ENCODE results near the gene NLK.

The NLK gene

DNA sequence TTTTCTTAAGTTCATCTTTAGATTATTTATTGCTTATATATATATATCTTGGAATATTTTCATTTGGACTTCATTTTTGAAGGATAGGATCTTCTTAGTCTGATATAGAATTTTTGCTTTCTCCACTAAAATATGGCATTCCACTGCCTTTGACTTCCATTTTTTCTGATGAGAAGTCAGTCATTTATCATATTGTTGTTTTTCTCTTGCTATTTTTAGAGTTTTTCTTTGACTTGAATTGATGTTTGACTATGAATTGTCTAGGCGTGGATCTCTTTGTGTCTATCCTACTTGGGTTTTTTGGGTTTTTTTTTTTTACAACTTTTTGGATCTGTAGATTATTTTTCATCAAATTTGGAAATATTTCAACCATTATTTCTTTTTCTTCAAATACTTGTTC lies 67.7 kb downstream of the NLK start:
- no peak for DNase-seq (ENCODE audit: low read depth in 2 of 2, low spot score in 1 of 2)

DNA sequence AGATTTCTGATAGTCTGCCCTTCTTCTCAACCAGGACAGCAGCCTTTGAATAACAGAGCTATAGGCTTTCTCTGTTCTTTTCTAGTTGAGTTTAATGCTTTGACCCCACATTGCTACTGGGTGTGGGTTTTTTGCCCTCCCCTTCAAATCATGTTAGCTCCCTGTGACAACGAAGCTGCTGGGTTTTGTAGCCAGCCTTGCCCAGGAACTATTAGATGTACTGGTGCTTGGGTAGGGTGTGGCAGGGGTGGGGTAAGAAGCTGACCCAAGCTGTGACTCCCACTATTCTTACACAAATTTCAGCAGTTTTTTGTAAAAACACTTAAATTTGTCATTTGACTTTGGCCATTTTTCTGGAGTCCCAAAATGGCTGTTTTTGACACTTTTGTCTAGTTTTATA lies 69.7 kb downstream of the NLK start:
- DNase-seq (ENCODE audit: low read depth in 2 of 2, low spot score in 1 of 2), result no peak

GRCh38 chr17:28112606-28113005 lies 70.1 kb downstream of the NLK start:
- DNase-seq (ENCODE audit: low read depth in 2 of 2, low spot score in 1 of 2), result no peak

- no peak for DNase-seq (ENCODE audit: low read depth in 2 of 2, low spot score in 1 of 2)
These were observed 70.8 kb downstream of the NLK start for GRCh38 chr17:28113269-28113668.

DNA sequence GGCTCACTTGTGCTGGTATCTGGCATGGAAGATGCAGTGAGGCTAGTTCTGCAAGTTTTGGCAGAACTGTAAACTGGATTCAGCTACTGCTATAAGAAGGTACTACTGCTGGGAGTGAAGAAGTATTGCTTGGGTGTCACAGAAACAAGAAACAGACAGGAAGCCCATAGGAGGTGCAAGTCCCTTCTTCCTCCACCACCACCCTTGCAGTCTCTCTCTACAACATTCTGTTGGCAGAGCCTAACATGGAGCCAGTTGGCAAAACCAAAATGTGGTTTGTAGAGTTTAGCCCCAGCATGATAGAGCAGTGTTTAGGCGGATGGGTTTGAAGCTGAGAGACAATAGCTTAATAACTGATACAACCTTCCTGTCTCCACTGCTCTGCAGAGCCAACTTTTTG lies 72.6 kb downstream of the NLK start:
- no peak for DNase-seq (ENCODE audit: low read depth in 2 of 2, low spot score in 1 of 2)

- no peak for DNase-seq (ENCODE audit: low read depth in 2 of 2, low spot score in 1 of 2)
These were observed 74.8 kb downstream of the NLK start for GRCh38 chr17:28117304-28117703.

- no peak for DNase-seq (ENCODE audit: low read depth in 2 of 2, low spot score in 1 of 2)
These were observed 75.9 kb downstream of the NLK start for GRCh38 chr17:28118362-28118761.

DNA sequence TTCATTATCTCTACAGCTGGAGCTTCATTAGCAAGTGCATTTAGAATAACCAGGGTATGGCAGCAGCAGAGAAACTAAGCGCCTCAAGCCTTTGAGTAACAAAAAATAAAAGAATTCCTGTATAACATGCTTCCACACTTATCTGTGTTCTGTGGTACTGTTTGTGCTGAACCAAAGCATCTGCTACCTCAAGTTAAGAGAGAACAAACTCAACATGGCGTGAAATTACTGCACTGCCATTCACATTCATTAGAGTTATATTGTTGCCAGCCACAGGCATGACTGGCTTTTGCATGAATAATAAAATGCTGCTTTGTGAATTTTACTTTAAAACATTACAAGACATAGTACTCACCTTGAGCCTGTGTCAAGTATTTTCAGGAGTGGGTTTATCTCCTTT lies 76.6 kb downstream of the NLK start:
- no peak for DNase-seq (ENCODE audit: low read depth in 2 of 2, low spot score in 1 of 2)

GRCh38 chr17:28119560-28119959 lies 77.1 kb downstream of the NLK start:
- DNase-seq (ENCODE audit: low read depth in 2 of 2, low spot score in 1 of 2), result no peak

DNA sequence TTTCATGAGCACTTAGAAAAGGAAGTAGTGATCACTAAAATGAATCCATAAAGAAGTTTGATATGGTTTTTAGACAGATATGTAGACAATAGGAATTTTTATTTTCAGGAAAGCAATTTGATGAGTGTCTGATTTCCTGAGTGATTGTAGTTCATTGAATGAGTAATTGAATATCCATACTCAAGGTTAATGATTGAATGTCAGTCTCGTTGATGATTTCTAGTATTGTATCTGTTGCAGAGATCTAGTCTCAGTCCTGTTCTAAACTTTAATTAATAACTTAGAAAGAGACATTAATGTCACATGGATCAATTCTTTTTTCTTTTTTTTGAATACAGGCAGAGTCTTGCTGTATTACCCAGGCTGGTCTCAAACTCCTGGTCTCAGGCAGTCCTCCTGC lies 78.3 kb downstream of the NLK start:
- no peak for DNase-seq (ENCODE audit: low read depth in 2 of 2, low spot score in 1 of 2)

GRCh38 chr17:28124962-28125361 lies 82.5 kb downstream of the NLK start:
- DNase-seq (ENCODE audit: low read depth in 2 of 2, low spot score in 1 of 2), result no peak

DNA sequence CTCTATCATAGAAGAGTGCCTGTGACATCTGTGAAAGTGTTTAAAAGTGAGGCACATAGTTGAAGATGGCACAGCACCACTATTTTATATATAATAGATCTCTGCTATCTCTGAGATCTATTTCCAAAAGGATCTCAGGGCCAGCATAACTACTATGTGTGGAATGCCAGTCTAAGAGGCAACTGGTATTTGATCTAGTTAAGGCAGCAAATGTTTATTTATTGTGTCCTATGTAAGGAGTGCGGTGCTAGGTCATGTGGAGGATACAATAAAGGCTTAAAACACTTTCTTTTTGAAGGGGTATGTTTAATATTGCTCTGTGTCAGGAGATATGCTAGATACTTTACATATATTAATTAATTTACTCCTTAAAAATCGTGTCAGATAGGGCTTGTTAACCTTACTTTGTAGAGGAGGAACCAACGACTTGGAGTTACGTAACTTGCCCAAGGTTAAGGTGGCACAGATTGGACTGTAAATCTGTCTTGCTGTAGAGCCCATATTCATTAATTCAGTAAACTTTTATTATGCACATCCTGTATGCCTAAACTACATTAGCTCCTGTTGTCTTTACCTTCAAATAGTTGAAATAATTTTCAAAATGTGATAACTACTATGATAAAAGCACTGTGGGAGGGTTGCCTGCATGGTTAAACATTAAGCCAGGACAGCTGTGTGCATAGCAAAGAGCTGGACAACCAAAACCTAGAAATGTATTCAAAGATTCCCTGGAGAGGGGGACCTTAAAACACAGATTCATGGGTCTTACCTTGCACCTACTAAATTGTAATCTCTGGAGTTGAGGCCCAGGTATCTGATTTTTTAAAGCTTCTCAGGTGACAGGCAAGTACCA lies 83.3 kb downstream of the NLK start:
- DNase-seq (ENCODE audit: low read depth in 2 of 2, low spot score in 1 of 2), result no peak

DNA sequence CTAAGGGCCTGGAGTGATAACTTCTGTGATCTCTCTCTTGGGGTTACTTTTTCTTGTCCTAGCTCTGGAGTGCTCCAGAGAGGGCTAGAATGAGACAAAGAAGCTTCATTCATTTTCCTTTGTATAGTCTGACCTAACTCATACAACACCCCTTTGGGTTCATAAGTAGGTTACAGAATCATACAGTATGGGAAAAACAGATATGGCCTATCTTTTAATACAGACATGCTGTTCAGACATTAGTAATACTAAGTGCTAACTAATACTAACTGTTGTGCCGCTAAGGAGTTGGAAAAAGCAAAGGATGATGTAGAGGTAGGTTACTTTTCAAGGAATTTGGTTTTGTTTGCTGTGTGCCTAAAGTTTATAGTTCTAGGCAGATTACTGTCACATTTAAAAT lies 84.7 kb downstream of the NLK start:
- no peak for DNase-seq (ENCODE audit: low read depth in 2 of 2, low spot score in 1 of 2)

- no peak for DNase-seq (ENCODE audit: low read depth in 2 of 2, low spot score in 1 of 2)
These were observed 86.3 kb downstream of the NLK start for GRCh38 chr17:28128779-28129178.

- no peak for DNase-seq (ENCODE audit: low read depth in 2 of 2, low spot score in 1 of 2)
These were observed 88.0 kb downstream of the NLK start for GRCh38 chr17:28130472-28130871.

GRCh38 chr17:28131599-28131998 lies 89.1 kb downstream of the NLK start:
- DNase-seq (ENCODE audit: low read depth in 2 of 2, low spot score in 1 of 2), result no peak

DNA sequence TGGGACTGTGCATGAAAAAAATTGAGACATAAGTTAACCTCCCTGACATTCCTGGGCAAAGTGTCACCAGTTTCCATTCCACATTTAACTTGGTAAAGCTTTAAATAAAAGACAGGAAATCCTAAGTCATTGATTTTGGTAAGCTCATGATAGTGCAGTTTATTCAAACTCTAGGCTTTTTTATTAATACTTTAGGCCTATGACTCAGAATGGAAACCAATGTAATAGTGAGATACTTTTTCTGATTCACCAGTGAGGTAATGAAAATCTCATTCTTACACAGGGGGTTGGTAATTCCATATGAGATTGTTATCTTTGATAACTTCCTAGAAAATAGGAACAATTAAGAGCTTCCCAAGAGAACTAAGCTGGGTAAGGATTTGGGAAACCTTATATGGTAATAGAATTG lies 91.1 kb downstream of the NLK start:
- DNase-seq (ENCODE audit: low read depth in 2 of 2, low spot score in 1 of 2), result no peak

DNA sequence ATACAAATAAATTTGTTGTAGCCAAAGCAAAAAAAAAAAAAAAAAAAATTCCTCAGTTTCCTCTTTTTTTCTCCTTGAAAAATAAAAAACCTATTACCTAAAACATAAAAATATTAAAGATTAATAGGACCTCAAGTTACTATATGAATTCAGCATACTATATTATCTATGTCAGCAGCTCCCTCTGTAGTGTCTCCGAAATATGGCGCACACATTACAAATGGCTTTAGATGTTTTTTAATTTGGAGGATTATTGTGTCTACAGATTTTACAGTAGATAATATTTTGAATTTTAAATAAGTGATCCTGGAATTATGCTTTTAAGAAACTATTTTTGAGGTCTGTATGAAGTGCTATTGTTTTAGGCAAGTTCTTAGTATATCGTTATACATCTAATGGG lies 94.4 kb downstream of the NLK start:
- no peak for DNase-seq (ENCODE audit: low read depth in 2 of 2, low spot score in 1 of 2)

GRCh38 chr17:28139822-28140221 lies 97.3 kb downstream of the NLK start:
- no peak for DNase-seq (ENCODE audit: low read depth in 2 of 2, low spot score in 1 of 2)

DNA sequence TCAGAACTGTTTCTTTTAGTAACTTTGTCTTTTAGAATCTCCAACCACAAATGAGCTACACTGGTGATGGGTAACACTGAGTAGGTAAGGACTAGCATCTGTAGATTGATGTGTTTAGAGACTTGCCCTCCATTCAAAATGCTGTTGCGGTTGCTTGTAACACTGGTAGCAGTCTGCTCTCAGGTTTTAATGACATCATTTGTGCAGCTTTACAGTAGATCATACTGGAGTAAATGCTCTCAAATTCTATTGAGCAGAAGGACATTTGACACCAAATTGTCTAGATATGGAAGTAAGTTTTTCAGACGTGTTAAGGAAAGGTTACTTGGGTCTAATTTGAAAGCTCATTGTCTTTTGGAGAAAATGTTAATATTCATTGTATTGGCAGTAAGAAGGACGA lies 98.8 kb downstream of the NLK start:
- no peak for DNase-seq (ENCODE audit: low read depth in 2 of 2, low spot score in 1 of 2)

DNA sequence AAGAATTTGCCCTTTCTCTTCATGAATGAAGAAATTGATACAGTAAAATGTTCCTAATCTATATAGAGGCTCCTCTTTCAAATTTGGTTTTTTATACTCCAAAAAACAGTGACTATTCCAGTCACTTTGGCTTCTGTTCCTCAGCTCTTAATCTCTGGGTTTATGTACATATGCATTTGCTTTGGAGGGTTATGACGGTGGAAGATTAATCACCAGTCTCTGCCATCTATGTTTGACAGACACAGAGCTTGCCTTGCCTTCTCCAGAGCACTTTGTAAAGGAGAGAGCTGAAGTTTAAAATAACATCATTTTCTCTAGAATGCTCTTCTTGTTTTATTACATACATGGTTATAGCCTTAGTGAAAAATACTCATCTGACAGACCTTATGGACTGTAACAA lies 99.3 kb downstream of the NLK start:
- DNase-seq (ENCODE audit: low read depth in 2 of 2, low spot score in 1 of 2), result no peak

DNA sequence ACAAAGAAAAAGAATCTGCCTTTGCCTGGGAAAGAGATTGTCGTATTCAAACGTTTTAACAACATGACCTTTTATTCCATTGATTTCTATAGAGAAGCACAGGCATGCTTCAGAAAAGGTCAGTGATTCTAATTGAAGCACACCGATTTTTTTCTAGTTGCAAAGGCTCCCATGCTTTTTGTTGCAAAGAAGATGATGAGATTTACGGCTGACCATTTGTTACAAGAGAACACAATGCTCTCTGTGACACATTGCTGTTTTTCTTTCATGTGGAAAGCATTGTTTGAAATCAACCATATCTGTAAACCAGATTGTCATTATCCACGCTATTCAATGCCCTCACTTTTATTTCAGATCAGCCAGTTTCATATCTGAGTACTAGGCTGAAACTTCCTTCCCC lies 99.8 kb downstream of the NLK start:
- DNase-seq (ENCODE audit: low read depth in 2 of 2, low spot score in 1 of 2), result no peak

- DNase-seq (ENCODE audit: low read depth in 2 of 2, low spot score in 1 of 2), result no peak
These were observed 101.5 kb downstream of the NLK start for GRCh38 chr17:28144019-28144418.
